Tibial nerve (tissue), 3 donors: ENCODE data around the gene C3.

Source experiments
- CTCF ChIP-seq, 5 experiments: fragments of 200-600 bp in 3 of 5; fragments of 450-650 bp in 2 of 5; sonication (generic) in 3 of 5; IDR thresholded peaks; one replicate each; pipeline ENCODE4 v1.5.1; 2016 to 2019; ENCODE audit warnings: antibody characterized with exemption in 5 of 5, mild to moderate bottlenecking in 3 of 5, moderate library complexity in 2 of 5
- POLR2A ChIP-seq, 2 donors: fragments of 450-650 bp; IDR thresholded peaks; one replicate each; pipeline ENCODE4 v1.6.1; 2017; ENCODE audit warnings: antibody characterized with exemption in 2 of 2, mild to moderate bottlenecking in 2 of 2, moderate library complexity in 2 of 2

DNA sequence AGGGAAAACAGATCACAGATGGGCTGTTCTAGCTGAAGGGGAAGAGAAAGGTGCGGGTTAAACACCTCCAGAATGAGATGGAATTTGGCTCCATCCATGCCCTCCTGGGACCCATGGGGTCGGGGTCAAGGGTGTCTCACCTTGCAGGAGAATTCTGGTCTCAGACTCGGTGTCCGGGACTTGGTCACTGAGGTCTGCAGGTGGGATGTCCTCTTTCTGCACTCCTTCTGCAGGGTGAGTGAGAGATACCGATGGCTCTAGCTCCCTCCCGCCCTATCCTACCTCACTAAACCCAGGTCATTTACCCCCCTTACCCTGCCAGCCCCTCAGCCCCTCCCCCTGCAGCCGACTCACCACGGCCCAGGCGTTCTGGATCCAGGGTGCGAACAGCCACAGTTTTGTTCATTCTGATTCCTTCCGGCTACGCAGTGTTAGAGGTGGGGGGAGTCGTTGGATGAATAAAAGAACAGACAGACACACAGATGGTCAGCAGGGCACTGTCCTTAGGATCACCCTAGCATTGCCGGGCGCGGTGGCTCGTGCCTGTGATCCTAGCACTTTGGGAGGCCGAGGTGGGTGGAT is 24.1 kb downstream of the C3 start:
- TF ChIP-seq CTCF (IDR thresholded peaks at IDR 0.05) (no peak), POLR2A (IDR thresholded peaks at IDR 0.05) (no peak)
